GM19372 (cell line): Measurements from ENCODE around the gene OGA.

Source experiments
- ATAC-seq: cut with Tn5 transposase; IDR thresholded peaks from one replicate; pipeline ENCODE4 v1.9.1; 2021; ENCODE audit warnings: mild to moderate bottlenecking, low read depth, moderate library complexity; ENCODE audit not compliant: unreplicated experiment

Gene OGA

DNA sequence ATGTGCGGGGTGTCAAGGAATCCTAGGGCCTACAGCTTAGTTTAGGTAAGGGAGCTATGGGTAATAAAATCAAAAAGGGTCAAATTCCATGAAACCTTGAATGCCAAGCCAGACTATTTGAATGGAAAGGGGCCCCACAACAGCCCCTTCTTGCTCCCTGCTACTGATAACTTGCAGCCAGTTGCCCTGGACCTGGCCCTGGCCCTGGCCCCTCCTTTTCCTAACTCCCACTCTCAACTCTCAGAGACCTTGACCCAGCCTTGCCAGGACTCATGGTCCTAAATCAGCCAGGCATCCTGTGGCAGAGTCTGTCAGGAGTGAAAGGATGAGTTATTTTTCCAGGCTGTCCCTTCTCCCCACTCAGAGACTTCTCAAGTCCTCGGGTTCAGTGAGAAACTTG lies 19.5 kb upstream of the OGA start:
- no peak for ATAC-seq

- no peak for ATAC-seq
Measured at GRCh38 chr10:101835362-101835761, 17.1 kb upstream of the OGA start.

- no peak for ATAC-seq
Measured at GRCh38 chr10:101834341-101834740, 16.1 kb upstream of the OGA start.

DNA sequence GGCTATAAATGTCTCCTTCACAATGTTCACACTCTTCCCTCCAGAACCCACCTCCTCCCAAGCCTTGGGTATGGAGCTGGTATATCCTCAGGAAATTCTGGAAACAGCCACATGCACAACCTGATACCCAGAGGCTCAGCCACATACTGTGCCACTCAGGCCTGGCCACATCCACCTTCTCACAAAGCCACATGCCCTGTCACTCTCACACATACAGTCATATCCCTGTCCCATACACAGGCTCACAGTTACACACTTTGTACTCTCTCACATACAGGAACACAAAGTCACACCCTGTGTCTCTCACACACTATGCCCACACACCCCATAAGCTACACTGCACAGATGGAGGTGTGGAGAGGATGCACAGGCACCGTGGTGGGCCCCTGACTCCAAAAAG lies 15.2 kb upstream of the OGA start:
- ATAC-seq: no peak

GRCh38 chr10:101832325-101832771 lies 14.1 kb upstream of the OGA start:
- no peak for ATAC-seq

DNA sequence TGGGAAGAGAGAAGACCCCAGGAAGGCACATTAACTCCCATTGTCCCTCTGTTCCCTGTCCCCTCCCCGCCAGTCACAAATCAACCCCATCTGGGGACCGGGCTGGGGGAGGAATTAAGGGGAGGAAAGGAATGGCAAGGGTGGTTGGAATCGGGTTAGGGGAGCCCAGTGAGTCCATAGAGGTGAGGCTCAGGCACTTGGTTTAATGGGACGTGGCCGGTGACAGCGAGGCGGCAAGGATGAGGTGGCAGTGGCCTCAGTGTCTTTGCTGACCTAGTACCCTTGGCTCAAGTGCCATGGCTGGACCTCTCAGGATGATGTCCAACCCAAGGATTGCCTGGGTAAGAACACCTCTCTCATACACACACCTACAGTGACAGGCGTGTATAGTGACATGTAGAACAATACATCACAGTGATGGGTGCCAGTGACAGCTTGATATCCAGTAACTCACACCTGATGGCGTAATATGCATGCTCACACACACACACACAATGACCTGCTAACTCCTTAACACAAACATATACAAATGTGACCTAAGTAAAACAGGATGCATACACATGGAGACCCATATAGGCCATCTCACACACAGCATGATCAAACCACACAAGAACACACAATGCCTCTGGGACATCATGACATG lies 13.0 kb upstream of the OGA start:
- ATAC-seq: no peak

DNA sequence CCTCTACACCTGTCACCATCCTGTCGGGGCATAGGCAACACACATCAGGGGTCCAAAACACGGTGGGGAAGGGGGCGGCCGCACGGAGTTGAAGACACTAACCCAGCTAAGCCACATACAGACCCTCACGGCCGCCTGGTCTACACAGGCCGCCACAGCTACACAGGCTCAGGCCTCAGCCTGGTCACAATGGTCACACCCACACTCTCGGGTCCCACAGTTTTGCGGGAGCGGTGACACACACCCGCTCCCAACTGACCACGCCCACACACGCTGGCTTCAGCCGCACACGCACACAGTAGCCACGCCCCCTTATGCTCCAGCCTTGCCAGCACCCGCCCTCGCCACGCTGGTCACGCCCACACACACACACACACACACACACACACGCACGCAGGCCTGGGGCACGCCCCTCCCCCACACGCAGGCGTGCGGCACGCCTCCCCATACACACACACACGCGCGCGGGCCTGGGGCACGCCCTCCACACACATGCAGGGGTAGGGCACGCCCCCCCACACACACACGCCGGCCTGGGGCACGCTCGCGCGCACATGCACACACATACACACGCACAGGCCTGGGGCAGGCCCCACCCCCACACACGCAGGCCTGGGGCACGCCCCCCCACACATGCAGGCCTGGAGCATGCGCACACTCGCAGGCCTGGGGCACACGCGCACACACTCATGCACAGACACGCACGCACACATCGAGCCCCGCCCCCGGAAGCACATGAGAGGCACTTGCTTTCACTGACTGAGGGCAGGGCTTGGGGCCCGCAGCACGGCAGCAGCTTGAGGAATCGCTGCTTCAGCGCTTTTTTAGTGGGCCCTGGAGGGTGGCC lies 12.3 kb upstream of the OGA start:
- peak; percentile 61 for ATAC-seq

DNA sequence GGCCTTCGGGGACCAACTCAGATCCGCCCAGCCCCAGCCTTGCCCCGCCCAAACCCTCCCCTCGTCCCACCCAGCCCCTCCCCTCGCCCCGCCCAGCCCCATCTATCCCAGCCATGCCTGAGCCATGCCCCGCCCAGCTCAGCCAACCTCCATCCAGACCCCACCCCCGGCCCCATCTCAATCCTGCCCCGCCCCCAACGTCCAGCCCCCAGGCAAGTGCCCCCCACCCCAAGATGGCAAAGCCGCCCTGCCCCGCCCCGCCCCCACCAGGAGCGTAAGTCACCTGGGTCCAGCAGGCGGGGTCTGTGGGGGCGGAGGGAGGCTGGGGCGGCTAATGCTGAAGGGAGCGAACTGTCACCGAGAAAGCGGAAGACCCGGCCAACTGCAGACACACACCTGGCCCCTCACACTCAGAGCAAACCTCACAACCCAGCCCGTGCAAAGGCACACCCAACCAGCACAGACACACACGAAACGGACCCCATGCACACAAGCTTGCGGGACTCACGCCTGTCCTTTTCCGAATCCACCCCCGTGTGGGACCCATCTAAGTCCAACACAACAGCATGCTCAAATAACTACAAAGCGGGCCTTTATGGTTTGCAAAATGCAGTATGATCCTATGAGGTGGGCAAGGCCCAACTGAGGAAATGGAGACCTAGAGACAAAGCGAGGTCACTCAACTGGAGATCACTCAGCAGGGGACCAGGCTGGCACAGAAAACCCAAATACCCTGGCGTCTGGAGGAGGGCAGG lies 11.5 kb upstream of the OGA start:
- no peak for ATAC-seq

DNA sequence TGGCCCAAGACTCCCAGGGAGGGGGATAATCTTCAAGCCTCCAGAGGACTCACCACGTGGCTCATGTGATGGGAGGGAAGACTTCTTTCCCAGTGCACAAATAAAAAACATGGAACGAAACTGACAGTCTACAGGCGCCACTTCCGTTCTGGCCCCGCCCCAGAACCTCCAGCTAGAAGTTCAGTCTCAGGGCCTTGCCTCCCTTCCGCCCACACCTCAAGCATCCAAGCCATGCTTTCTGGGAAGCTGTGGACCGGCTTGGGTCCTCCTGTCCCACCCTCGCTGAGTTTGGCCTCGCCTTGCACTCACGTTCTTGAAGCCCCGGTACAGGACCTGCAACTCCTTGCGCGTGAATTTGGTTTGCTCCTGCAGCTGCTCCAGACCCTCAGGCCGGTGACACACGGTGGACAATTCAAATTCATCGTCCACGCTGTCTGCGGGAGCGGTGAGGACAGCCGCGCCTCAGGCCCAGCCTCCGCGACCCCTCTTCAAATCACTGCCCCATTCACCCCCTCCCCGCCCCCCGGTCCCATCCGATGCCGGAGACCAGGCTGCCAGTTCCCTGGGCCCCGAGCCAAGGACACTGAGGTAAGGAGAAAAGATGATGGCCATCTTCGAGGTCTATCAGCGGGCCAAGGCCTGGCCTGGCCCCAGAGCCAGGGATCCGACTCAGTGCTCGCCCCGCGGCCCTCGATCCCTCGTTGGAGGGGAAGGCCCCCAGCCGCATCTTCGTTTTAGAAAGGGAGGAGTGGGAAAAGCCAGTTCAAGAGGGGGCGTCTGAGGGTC lies 10.7 kb upstream of the OGA start:
- no peak for ATAC-seq

DNA sequence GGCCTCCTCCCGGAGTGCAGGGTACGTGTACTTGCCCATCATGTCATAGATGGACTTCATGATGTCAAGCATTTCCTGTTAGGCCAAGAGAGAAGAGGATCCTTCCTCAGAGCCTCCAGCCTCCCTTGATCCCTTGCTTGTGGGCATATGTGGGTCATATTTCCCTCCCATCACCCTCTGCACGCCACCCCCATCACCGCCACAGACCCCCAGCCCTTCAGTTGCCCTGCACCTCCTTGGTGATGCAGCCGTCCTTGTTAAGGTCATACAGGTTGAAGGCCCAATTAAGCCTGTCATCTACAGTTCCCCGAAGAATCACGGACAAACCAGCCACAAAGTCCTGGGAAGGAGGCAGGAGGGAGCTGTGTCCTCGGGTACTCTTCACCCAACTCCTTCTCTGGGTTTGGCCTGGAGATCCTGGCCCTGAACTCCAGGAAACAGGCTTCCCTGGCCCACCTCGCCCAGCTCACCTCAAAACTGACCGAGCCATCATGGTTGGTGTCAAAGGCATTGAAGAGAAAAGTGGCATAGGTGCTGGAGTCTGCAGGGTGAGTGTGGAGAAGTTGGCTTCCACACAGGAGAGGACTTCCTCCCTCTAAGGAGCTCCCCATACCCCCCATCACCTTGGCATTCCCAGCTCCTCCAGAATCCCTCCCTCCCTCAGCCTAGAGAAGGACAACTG lies 9.8 kb upstream of the OGA start:
- no peak for ATAC-seq

GRCh38 chr10:101826852-101827434 lies 8.7 kb upstream of the OGA start:
- ATAC-seq: no peak

GRCh38 chr10:101824736-101825135 lies 6.5 kb upstream of the OGA start:
- ATAC-seq: no peak

- ATAC-seq: peak; percentile 14
Measured at GRCh38 chr10:101818872-101819633, 809 bp upstream of the OGA start.

DNA sequence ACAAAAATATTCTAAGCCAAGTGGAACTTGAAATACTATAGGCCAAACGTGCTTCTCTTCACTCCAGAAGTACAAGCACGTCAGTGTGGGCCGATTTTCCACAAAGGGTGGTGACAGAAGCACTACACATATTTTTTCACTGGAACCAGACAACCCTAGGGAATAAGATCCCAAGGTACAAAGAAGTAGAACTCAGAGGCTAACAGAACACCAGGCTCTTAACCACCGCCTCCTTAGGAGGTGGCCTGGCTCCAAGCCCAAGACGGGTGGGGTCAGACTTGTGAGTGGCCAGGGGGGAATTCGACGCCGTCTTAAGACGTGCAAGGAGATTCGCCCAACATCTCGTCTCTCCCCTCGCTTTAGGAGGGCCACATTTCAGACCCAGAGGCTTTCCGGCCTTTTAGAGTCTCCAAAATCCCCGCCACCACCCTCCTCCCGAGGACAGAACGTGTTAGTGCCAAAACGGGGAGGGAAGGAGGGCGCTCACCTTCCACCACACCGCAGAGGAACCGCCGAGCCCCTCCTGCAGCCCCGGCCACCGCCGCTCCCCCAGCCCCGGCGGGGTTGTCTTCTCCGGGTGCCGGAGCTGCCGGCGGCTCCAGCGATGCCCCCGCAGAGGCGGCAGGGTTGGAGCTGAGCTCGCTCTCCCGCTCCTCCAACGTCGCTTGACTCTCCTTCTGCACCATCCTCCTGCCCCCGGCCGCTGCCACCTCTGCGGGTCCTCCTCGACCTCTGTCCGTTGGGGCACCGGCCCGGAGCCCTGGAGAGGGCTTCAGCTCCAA lies 716 bp downstream of the OGA start:
- ATAC-seq: no peak

DNA sequence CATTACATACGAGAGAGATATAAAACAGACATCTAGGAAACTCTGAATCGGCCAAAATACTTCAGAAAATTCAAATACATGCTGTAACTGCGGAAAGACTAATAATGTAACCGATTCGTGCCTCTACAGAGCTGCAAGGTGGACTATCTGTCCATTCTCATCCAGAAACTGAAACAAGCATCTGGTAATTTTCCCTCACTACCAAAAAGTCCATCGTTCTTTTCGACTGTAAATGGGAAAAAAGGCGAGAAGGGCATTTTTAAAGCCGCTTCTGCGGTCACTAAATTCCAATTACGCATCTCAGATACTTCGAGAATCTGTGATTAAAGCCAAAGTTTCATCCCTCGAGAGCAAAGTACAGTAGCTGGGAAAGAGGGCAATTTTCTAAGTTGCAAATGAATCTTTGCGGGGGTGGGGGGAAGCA lies 1.3 kb downstream of the OGA start:
- ATAC-seq: no peak

DNA sequence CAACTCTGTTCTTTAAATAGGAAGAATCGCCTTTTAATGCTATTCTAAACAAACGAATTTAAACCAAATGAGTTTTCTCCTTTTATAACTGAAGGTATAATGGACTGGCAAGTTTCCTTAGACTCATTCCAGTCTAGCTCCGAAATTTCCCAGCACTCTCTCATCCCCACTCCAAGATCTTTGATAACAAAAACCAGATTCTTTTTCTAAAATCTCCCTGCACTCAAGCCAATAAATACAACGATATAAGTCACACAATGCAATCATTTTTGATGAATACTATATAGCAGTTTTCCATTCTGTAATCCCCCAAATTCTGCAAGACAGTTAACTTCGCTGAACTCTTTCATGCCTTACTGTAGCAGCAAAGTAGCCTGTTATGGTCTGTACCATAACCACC lies 1.9 kb downstream of the OGA start:
- no peak for ATAC-seq

- no peak for ATAC-seq
Measured at GRCh38 chr10:101814466-101815071, 3.7 kb downstream of the OGA start.

GRCh38 chr10:101812606-101813005 lies 5.6 kb downstream of the OGA start:
- ATAC-seq: no peak
